GM18951 (cell line): ENCODE data around the gene EXD2.

Source experiments
- POLR2A ChIP-seq: IDR thresholded peaks from 4 replicates; pipeline ENCODE4 v1.6.1; 2011; ENCODE audit warnings: mild to moderate bottlenecking; ENCODE audit not compliant: insufficient read length, insufficient read depth; ENCODE audit errors: extremely low read depth
- in situ Hi-C: fragments of 300-500 bp; cut with MboI; formaldehyde crosslinking; loops from one replicate; pipeline ENCODE4 v1.12.0; 2022; ENCODE audit warnings: low sequenced_read_pairs, mixed read lengths, inconsistent platforms; ENCODE audit not compliant: unreplicated experiment

EXD2 gene

GRCh38 chr14:69246331-69246730, 55.0 kb downstream of the EXD2 start:
- in situ Hi-C loops, result loop anchor here (25.0 kb wide), 1 partner anchor 491 kb away; no protein-coding TSS in a partner anchor
- TF ChIP-seq POLR2A, result no peak

GRCh38 chr14:69247676-69248440, 56.6 kb downstream of the EXD2 start:
- in situ Hi-C loops, result loop anchor here (25.0 kb wide), 1 partner anchor 489 kb away; no protein-coding TSS in a partner anchor

GRCh38 chr14:69249603-69250002, 58.3 kb downstream of the EXD2 start:
- no peak for TF ChIP-seq POLR2A
- in situ Hi-C loops, result loop anchor here (10.0 to 25.0 kb wide), 2 partner anchors 215 to 488 kb away; no protein-coding TSS in a partner anchor

More at GRCh38 chr14:69247676-69248440, 56.6 kb downstream of the EXD2 start:
- TF ChIP-seq POLR2A, result no peak

GRCh38 chr14:69252851-69253250, 61.6 kb downstream of the EXD2 start:
- in situ Hi-C loops, result loop anchor here (10.0 kb wide), 1 partner anchor 212 kb away; no protein-coding TSS in a partner anchor
- no peak for TF ChIP-seq POLR2A

- in situ Hi-C loops, result loop anchor here (10.0 kb wide), 1 partner anchor 206 kb away; no protein-coding TSS in a partner anchor
- TF ChIP-seq POLR2A, result no peak
These were observed 67.8 kb downstream of the EXD2 start for GRCh38 chr14:69259168-69259526.

GRCh38 chr14:69259527-69260189, 68.4 kb downstream of the EXD2 start, which contains the start of gene GALNT16:
TSS of gene GALNT16 (plus strand) at chr14:69260158. CDS start at chr14:69260291, 133 bp downstream.
- no peak for TF ChIP-seq POLR2A
- in situ Hi-C loops, result loop anchor here (10.0 kb wide), 1 partner anchor 205 kb away; no protein-coding TSS in a partner anchor

GRCh38 chr14:69260190-69260860, 69.0 kb downstream of the EXD2 start:
- in situ Hi-C loops, result no loop called here
- no peak for TF ChIP-seq POLR2A

- in situ Hi-C loops, result no loop called here
These were observed 69.7 kb downstream of the EXD2 start for GRCh38 chr14:69260861-69261564.

GRCh38 chr14:69261761-69262331, 70.5 kb downstream of the EXD2 start:
- in situ Hi-C loops, result no loop called here
- TF ChIP-seq POLR2A, result no peak

More at GRCh38 chr14:69260861-69261564, 69.7 kb downstream of the EXD2 start:
- TF ChIP-seq POLR2A, result no peak

GRCh38 chr14:69262516-69262915, 71.2 kb downstream of the EXD2 start:
- in situ Hi-C loops, result no loop called here
- no peak for TF ChIP-seq POLR2A

GRCh38 chr14:69263364-69263763, 72.1 kb downstream of the EXD2 start:
- TF ChIP-seq POLR2A, result no peak
- in situ Hi-C loops, result no loop called here

- no peak for TF ChIP-seq POLR2A
- in situ Hi-C loops, result no loop called here
These were observed 72.5 kb downstream of the EXD2 start for GRCh38 chr14:69263771-69264170.
